ENCODE data around the gene WSCD1. TPM values are rescaled to one million over a fixed set of nuclear protein-coding genes. Genes with fewer than 3 reads are reported as not detected.

Gene WSCD1
- total and polyA plus RNA-seq, 2 of the 4 experiments (the other 2 are of a cell fraction): 0.07 TPM; not detected in 1

GRCh38 chr17:6134721-6135120, 64.5 kb downstream of the WSCD1 start:
- intact Hi-C loops (cut with micrococcal nuclease): loop anchor here (10.0 kb wide), 1 partner anchor 60 kb away; the partner anchor contains the start of gene WSCD1
- Histone ChIP-seq H2BK20ac (ENCODE audit: low read depth, low read length) (no peak overlapping the region), H2BK15ac (ENCODE audit: low read depth, low read length) (no peak overlapping the region), H3K4me2 (ENCODE audit: low read depth, low read length) (no peak overlapping the region), H3K18ac (ENCODE audit: low read depth, low read length) (no peak overlapping the region), H3K27ac (ENCODE audit: insufficient read depth, low read length) (no peak overlapping the region), H3K4me1 (ENCODE audit: control insufficient read depth, insufficient read depth, low read length) (no peaks in the 10 kb centered on the region), H3K9me1 (ENCODE audit: insufficient read depth, low read length) (no peaks in the 10 kb centered on the region), H2BK120ac (ENCODE audit: low read depth, low read length) (no peak overlapping the region), H2AFZ (replicated peaks; ENCODE audit: low read length, poor library complexity) (no peak overlapping the region), H2AK5ac (ENCODE audit: low read depth, low read length) (no peak overlapping the region), H2BK5ac (ENCODE audit: low read depth, low read length, poor library complexity, severe bottlenecking) (no peak overlapping the region), H3K79me1 (ENCODE audit: low read depth in 1 of 2, low read length in 2 of 2) (no peaks in the 10 kb centered on the region), H3K4me3 (ENCODE audit: insufficient read depth, low read depth, low read length) (no peak overlapping the region), H4K5ac (ENCODE audit: low read depth, low read length) (no peak overlapping the region), H4K91ac (ENCODE audit: insufficient read depth, low read depth, low read length) (no peak overlapping the region), H3K4ac (ENCODE audit: low read depth, low read length) (no peak overlapping the region), H4K20me1 (ENCODE audit: insufficient read depth, low read length) (no peaks in the 10 kb centered on the region), H3K14ac (replicated peaks; ENCODE audit: low read depth, low read length) (no peak overlapping the region), H3K27me3 (ENCODE audit: control insufficient read depth, insufficient read depth, low read length) (no peaks in the 10 kb centered on the region), H3K9me3 (ENCODE audit: control insufficient read depth, insufficient read depth, low read length) (peaks cover 15% of the 10 kb centered on the region), H3K56ac (ENCODE audit: extremely low read depth, insufficient read depth, low read length) (no peak overlapping the region), H3K36me3 (ENCODE audit: control insufficient read depth, insufficient read depth, low read length) (no peaks in the 10 kb centered on the region), H2AK9ac (replicated peaks; ENCODE audit: low read depth, low read length, poor library complexity) (no peak overlapping the region), H4K8ac (ENCODE audit: low read depth in 2 of 2, low read length in 2 of 2) (no peak overlapping the region), H3K23ac (ENCODE audit: low read depth, low read length) (no peak overlapping the region), H3K9ac (ENCODE audit: low read depth, low read length) (no peak overlapping the region)
- ATAC-seq (ENCODE audit: low read depth): no peak
- CTCF ChIA-PET: interaction anchor here (0.7 kb wide), 1 partner anchor 939 kb away, joined by 3 read pairs; no protein-coding TSS in a partner anchor
- no CpG with 5 or more reads among the region's 2 CpGs for WGBS, 2 experiments (ENCODE audit: extremely low coverage in 2 of 2, insufficient read length in 1 of 2)
- DNase-seq: no peak
- no peak for TF ChIP-seq RFX5 (IDR thresholded peaks at IDR 0.05; ENCODE audit: low read depth, low read length)
- no peak for TF ChIP-seq NFE2L2 (IDR thresholded peaks at IDR 0.05; ENCODE audit: low read depth, low read length)
- TF ChIP-seq MAZ (IDR thresholded peaks at IDR 0.05; ENCODE audit: borderline replicate concordance, low read depth, low read length): no peak
- TF ChIP-seq RAD21 (IDR thresholded peaks at IDR 0.05; ENCODE audit: low read length): no peak
- TF ChIP-seq CEBPB (IDR thresholded peaks at IDR 0.05; ENCODE audit: low read depth, low read length): no peak
- no peak for TF ChIP-seq FOS (IDR thresholded peaks at IDR 0.05; ENCODE audit: low read depth, low read length)
- TF ChIP-seq MAFK (IDR thresholded peaks at IDR 0.05; ENCODE audit: low read depth, low read length): no peak
- TF ChIP-seq RCOR1 (IDR thresholded peaks at IDR 0.05; ENCODE audit: insufficient replicate concordance, low read length): no peak
- no peak for TF ChIP-seq CTCF (conservative IDR thresholded peaks at IDR 0.05; ENCODE audit: low read depth, low read length)
- no peak for TF ChIP-seq BHLHE40 (IDR thresholded peaks at IDR 0.05; ENCODE audit: low read depth, low read length)
- TF ChIP-seq ELK1 (IDR thresholded peaks at IDR 0.05; ENCODE audit: borderline replicate concordance, low read depth, low read length): no peak
- no peak for TF ChIP-seq MXI1 (IDR thresholded peaks at IDR 0.05; ENCODE audit: borderline replicate concordance, low read depth, low read length)
- dilution Hi-C loops (cut with HindIII; ENCODE audit: low sequenced_read_pairs, unreplicated experiment): no loop called here
- no TSS peak for BruUV-seq (replicated peaks)
- in situ Hi-C loops (cut with MboI; ENCODE audit: low sequenced_read_pairs): no loop called here
- POLR2A ChIA-PET (ENCODE audit: unreplicated experiment): no interaction called here

All from IMR-90 (cell line).